MCF 10A (cell line): ENCODE data around the gene ZNF584. TPM values are rescaled to one million over a fixed set of nuclear protein-coding genes. Genes with fewer than 3 reads are reported as not detected.

Experiments used
- BruUV-seq: library from RNA; stranded (reverse); fragments of 400-500 nt; replicated peaks from 2 replicates; lab custom pipeline; 2021; lab: Mats Ljungman, UMichigan
- CTCF ChIA-PET: fragments of 300-600 bp; sonication (Branson Sonifier 250); formaldehyde crosslinking; extraction: SDS; loops from one replicate; lab custom pipeline; 2021; ENCODE audit warnings: antibody characterized with exemption, inconsistent platforms; lab: Yijun Ruan, JAX
- POLR2A ChIA-PET: fragments of 300-600, 350-650 bp; sonication (Branson Sonifier 250); formaldehyde crosslinking; extraction: SDS; loops from one replicate; lab custom pipeline; 2020; ENCODE audit warnings: antibody characterized with exemption, inconsistent platforms; lab: Yijun Ruan, JAX
- DNase-seq: peaks from one replicate; pipeline ENCODE4 v3.0.0-alpha.2; 2018; ENCODE audit not compliant: unreplicated experiment
- H3K27ac Mint-ChIP-seq: one replicate; pipeline ENCODE4 v1.8.0; 2022; ENCODE audit warnings: mild to moderate bottlenecking, low read depth, mixed read lengths; ENCODE audit not compliant: unreplicated experiment
- H3K27me3 Mint-ChIP-seq: one replicate; pipeline ENCODE4 v1.8.0; 2022; ENCODE audit warnings: mixed read lengths; ENCODE audit not compliant: insufficient read depth, unreplicated experiment
- H3K36me3 Mint-ChIP-seq: one replicate; pipeline ENCODE4 v1.8.0; 2022; ENCODE audit warnings: mild to moderate bottlenecking, moderate library complexity, mixed read lengths; ENCODE audit not compliant: insufficient read depth, unreplicated experiment
- H3K4me1 Mint-ChIP-seq: one replicate; pipeline ENCODE4 v1.8.0; 2022; ENCODE audit warnings: mixed read lengths; ENCODE audit not compliant: insufficient read depth, unreplicated experiment
- H3K4me3 Mint-ChIP-seq: one replicate; pipeline ENCODE4 v1.8.0; 2022; ENCODE audit warnings: mild to moderate bottlenecking, moderate library complexity, mixed read lengths; ENCODE audit not compliant: unreplicated experiment
- H3K9me3 Mint-ChIP-seq: one replicate; pipeline ENCODE4 v1.8.0; 2022; ENCODE audit warnings: mixed read lengths; ENCODE audit not compliant: unreplicated experiment
- intact Hi-C: fragments of 100-400 bp; cut with micrococcal nuclease; formaldehyde crosslinking; loops from 2 replicates; pipeline ENCODE4 v1.14.1; 2022
- total RNA-seq: library from RNA; stranded (reverse); gene quantifications from 2 replicates; pipeline ENCODE4 v1.2.3, GENCODE V29; 2022
- TF ChIP-seq, protein P1 (sequence below): fragments of 200-600 bp; IDR thresholded peaks from one replicate; pipeline ENCODE4 v1.8.0; 2022; ENCODE audit warnings: antibody characterized with exemption, mild to moderate bottlenecking; ENCODE audit not compliant: unreplicated experiment

ZNF584 gene
- total RNA-seq, 1 experiment from 2014 or later: 18.1 TPM

- TF ChIP-seq, protein P1, sequence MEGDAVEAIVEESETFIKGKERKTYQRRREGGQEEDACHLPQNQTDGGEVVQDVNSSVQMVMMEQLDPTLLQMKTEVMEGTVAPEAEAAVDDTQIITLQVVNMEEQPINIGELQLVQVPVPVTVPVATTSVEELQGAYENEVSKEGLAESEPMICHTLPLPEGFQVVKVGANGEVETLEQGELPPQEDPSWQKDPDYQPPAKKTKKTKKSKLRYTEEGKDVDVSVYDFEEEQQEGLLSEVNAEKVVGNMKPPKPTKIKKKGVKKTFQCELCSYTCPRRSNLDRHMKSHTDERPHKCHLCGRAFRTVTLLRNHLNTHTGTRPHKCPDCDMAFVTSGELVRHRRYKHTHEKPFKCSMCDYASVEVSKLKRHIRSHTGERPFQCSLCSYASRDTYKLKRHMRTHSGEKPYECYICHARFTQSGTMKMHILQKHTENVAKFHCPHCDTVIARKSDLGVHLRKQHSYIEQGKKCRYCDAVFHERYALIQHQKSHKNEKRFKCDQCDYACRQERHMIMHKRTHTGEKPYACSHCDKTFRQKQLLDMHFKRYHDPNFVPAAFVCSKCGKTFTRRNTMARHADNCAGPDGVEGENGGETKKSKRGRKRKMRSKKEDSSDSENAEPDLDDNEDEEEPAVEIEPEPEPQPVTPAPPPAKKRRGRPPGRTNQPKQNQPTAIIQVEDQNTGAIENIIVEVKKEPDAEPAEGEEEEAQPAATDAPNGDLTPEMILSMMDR: no peak
- CTCF ChIA-PET: interaction anchor here (0.6 to 1.1 kb wide), 3 partner anchors 12 to 80 kb away, joined by 3 to 6 read pairs (median 5); no protein-coding TSS in a partner anchor
- no TSS peak for BruUV-seq
- Mint-ChIP-seq H3K27ac (peak overlapping the region; percentile 98), H3K9me3 (no peaks in the 10 kb centered on the region), H3K4me1 (peaks cover 18% of the 10 kb centered on the region), H3K4me3 (peak overlapping the region; percentile 92), H3K27me3 (no peaks in the 10 kb centered on the region), H3K36me3 (peaks cover 73% of the 10 kb centered on the region)
- DNase-seq: no peak
- POLR2A ChIA-PET: interaction anchor here (0.7 to 4.7 kb wide), 9 partner anchors 8 to 155 kb away, joined by 3 to 27 read pairs (median 4); partner anchors contain the start of genes RNF225, ZBTB45, ZNF446 and ZNF497
- intact Hi-C loops: loop anchor here (5.0 kb wide), 1 partner anchor 161 kb away; the partner anchor contains the start of gene ZNF544
These were observed 20.3 kb upstream of the ZNF584 start for GRCh38 chr19:58388175-58388526.

GRCh38 chr19:58392945-58393724, 15.3 kb upstream of the ZNF584 start:
- no peaks in the 10 kb centered on the region for H3K27me3 Mint-ChIP-seq
- H3K9me3 Mint-ChIP-seq: no peaks in the 10 kb centered on the region
- TF ChIP-seq, protein P1: no peak
- peaks cover 29% of the 10 kb centered on the region for H3K4me1 Mint-ChIP-seq
- ChIA-PET POLR2A (interaction anchor here (0.7 to 1.3 kb wide), 3 partner anchors 13 to 23 kb away, joined by 3 read pairs; partner anchors contain the start of gene ZNF584), CTCF (interaction anchor here (0.7 kb wide), 2 partner anchors 916 to 1000 kb away, joined by 4 to 5 read pairs; partner anchors contain the start of gene ZNF772)
- no peak for DNase-seq
- peaks cover 84% of the 10 kb centered on the region for H3K36me3 Mint-ChIP-seq
- no TSS peak for BruUV-seq
- intact Hi-C loops: no loop called here
- H3K27ac Mint-ChIP-seq: no peak overlapping the region
- no peak overlapping the region for H3K4me3 Mint-ChIP-seq

GRCh38 chr19:58393725-58394033, 14.8 kb upstream of the ZNF584 start:
- no TSS peak for BruUV-seq
- TF ChIP-seq, protein P1: no peak
- Mint-ChIP-seq H3K36me3 (peaks cover 79% of the 10 kb centered on the region), H3K4me1 (peaks cover 26% of the 10 kb centered on the region), H3K27ac (no peak overlapping the region), H3K27me3 (no peaks in the 10 kb centered on the region), H3K4me3 (no peak overlapping the region), H3K9me3 (no peaks in the 10 kb centered on the region)
- CTCF ChIA-PET: no interaction called here
- no peak for DNase-seq
- intact Hi-C loops: no loop called here
- POLR2A ChIA-PET: no interaction called here

DNA sequence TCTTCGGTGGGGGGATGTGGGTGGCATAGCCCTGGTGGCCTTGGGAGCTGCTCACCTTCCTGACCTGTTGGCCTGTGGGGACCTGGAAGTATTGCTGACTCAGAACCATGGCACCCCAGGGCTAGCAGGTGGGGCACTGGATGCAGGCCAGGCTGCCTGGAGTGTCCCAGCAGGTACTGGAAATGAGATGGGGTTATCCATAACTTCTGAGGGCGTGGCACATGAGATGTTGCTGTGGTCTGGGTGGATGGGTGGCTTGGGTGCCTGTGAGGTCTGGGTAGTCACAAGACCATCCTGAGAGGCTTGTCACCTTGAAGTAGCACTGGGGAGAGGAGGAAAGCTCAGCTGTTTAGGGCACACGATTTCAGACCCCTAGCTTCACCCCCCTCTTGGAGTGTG, 13.6 kb upstream of the ZNF584 start:
- no peaks in the 10 kb centered on the region for H3K27me3 Mint-ChIP-seq
- peaks cover 67% of the 10 kb centered on the region for H3K36me3 Mint-ChIP-seq
- peak; percentile 46 for DNase-seq
- no peaks in the 10 kb centered on the region for H3K9me3 Mint-ChIP-seq
- H3K4me1 Mint-ChIP-seq: peaks cover 20% of the 10 kb centered on the region
- CTCF ChIA-PET: interaction anchor here (0.6 to 0.9 kb wide), 4 partner anchors 12 to 1124 kb away, joined by 3 to 4 read pairs (median 4); no protein-coding TSS in a partner anchor
- TF ChIP-seq, protein P1: no peak
- no peak overlapping the region for H3K4me3 Mint-ChIP-seq
- H3K27ac Mint-ChIP-seq: no peak overlapping the region
- no TSS peak for BruUV-seq
- intact Hi-C loops: no loop called here
- POLR2A ChIA-PET: interaction anchor here (0.7 to 1.6 kb wide), 4 partner anchors 13 to 125 kb away, joined by 3 to 8 read pairs (median 6); partner anchors contain the start of genes ZBTB45, ZNF324B and ZNF584
